ENCODE data around the gene PARD3.

Gene PARD3

DNA sequence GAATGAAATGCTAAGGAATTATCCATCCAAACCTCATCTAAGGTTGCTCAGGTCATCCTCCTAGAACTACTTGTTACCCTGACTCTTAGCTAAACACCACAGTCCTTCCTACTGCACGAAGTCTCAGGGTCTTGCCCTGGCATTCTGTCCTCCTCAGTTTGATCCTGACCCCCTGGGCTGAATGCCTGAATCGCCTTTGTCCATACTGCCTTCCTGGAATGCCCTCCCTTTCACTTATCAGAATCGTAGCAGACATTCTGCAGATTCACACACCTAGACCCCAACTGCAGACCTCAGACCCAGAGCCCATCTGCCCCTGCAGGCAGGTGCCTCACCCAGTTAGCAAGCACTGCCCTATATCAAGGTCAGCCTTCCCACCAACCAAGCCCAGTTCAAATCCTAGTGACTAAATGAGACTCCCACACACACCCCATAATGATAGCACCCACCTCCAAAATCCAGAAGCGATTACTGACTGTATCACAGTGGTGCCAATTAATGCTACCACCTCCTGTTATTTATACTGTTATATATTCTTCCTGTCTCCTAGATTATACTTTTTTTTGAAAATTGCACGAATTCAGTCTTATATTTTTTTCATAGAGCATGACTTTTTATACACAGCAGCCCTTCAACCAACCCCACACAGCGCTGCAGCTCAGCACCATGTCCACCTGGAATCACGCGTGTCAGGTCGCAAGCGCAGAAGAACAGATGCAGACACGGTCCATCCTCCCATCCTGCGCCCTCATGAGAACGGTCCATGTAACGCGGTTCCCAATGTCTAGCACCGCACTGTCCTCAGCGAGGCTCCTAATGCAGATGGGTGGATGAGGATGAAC lies 3.7 kb downstream of the PARD3 start:
- no peak for DNase-seq (ENCODE audit: low read depth)
- TF ChIP-seq, protein P1, sequence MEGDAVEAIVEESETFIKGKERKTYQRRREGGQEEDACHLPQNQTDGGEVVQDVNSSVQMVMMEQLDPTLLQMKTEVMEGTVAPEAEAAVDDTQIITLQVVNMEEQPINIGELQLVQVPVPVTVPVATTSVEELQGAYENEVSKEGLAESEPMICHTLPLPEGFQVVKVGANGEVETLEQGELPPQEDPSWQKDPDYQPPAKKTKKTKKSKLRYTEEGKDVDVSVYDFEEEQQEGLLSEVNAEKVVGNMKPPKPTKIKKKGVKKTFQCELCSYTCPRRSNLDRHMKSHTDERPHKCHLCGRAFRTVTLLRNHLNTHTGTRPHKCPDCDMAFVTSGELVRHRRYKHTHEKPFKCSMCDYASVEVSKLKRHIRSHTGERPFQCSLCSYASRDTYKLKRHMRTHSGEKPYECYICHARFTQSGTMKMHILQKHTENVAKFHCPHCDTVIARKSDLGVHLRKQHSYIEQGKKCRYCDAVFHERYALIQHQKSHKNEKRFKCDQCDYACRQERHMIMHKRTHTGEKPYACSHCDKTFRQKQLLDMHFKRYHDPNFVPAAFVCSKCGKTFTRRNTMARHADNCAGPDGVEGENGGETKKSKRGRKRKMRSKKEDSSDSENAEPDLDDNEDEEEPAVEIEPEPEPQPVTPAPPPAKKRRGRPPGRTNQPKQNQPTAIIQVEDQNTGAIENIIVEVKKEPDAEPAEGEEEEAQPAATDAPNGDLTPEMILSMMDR (IDR thresholded peaks at IDR 0.05; ENCODE audit: control insufficient read depth, extremely low read depth, insufficient read depth): no peak
- H3K4me3 ChIP-seq (ENCODE audit: low read depth, low read length): no peak overlapping the region

DNA sequence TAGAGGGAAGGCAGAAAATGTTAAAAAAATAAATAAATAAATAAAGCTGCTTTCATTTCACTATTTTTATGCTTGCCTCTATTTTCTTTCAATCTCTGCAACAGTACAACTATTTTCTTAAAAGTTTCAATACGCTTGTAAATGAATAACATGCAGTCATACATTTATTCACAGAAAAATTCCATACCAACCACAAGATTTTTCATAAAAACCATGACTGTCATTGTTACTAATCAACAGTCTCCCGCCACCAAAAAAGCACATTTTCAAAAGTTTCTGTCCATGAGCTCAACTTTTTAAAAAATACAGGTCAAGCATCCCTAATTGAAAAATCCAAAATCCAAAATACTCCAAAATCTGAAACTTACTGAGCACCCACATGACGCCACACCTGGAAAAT lies 5.3 kb downstream of the PARD3 start:
- no peak overlapping the region for H3K4me3 ChIP-seq (ENCODE audit: low read depth, low read length)
- TF ChIP-seq, protein P1 (IDR thresholded peaks at IDR 0.05; ENCODE audit: control insufficient read depth, extremely low read depth, insufficient read depth): no peak
- DNase-seq (ENCODE audit: low read depth): no peak

DNA sequence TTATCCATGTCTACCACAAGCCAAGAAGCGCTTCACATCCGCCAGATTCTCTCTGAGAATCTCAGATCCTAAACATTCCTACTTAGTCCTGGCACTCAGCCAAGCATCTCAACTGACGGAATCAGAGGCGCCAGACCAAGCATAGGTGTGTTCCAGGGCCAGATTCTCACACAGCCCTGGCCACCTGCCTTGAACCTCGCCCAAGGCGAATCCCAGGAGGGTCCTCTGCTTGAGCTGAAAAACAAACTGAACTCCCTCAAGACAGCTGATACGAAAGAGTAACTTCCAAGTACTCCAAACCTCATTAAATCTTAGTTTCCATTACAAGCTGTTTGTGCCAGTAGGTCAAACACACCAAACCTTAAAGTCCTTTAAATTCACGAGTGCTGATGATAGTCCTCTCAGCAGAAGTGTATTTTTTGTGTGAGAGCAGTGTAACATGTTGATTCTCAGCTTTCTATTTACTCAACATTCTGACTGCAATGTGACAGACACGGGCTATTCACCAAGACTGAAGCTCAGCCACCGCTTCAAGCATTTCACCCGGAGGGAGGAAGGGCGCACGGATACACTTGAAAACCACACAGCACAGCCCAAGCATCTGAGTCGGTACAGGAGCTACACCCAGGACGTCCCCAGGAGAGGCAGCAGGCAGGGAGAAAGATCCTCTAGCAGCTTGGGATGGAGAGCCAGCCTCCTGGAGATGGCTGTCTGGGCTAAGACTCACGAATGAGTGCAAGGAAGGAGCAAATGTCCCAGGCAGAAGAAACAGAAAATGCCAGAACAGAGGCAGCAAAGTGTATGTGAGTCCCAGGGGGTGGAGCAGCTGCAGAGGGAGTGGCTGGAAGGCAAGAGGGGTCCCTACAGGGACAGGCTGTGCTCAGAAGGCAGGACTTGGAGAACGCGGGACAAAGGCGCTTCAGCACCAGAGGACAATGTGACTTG lies 6.0 kb downstream of the PARD3 start:
- H3K4me3 ChIP-seq (ENCODE audit: low read depth, low read length): no peak overlapping the region
- TF ChIP-seq, protein P1 (IDR thresholded peaks at IDR 0.05; ENCODE audit: control insufficient read depth, extremely low read depth, insufficient read depth): no peak
- DNase-seq (ENCODE audit: low read depth): no peak

DNA sequence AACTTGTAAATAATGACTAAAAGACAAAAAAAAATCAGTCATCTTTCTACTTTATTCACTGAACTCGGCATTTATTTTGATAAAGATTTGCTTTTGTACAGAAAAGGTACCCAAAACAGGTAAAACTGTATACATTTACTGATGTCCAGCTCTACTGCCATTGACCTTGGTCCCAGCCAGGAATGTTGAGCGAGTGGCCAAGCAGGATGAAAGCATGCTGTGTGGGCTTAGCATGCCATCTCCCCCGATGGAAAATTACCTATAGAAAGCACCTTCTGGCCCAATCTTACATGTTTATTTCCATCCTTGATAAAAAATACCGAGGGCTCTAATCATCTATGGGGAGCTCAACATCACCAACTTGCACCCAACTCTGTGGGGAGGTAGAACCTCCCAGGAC lies 6.8 kb downstream of the PARD3 start:
- TF ChIP-seq, protein P1 (IDR thresholded peaks at IDR 0.05; ENCODE audit: control insufficient read depth, extremely low read depth, insufficient read depth): no peak
- no peak overlapping the region for H3K4me3 ChIP-seq (ENCODE audit: low read depth, low read length)
- no peak for DNase-seq (ENCODE audit: low read depth)

DNA sequence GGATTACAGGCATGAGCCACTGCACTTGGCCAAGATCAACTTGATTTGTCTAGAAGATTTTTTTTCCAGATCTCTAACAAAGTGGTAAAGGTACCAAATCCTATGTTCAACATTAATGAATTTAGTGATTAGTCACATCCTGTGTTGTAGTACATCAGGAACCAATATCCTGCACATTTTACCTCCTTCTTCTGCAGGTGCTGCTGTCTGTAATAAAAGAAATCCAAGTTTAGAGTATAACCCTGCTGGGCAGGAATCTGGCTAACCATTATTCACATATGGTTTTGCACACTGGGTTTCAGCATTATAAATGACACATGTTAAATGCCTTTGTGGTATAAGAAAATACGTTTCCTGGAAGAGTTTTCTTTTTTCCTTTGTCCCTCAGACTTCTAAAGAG lies 10.8 kb downstream of the PARD3 start:
- TF ChIP-seq, protein P1 (IDR thresholded peaks at IDR 0.05; ENCODE audit: control insufficient read depth, extremely low read depth, insufficient read depth): no peak
- no peak for DNase-seq (ENCODE audit: low read depth)
- H3K4me3 ChIP-seq (ENCODE audit: low read depth, low read length): no peak overlapping the region

DNA sequence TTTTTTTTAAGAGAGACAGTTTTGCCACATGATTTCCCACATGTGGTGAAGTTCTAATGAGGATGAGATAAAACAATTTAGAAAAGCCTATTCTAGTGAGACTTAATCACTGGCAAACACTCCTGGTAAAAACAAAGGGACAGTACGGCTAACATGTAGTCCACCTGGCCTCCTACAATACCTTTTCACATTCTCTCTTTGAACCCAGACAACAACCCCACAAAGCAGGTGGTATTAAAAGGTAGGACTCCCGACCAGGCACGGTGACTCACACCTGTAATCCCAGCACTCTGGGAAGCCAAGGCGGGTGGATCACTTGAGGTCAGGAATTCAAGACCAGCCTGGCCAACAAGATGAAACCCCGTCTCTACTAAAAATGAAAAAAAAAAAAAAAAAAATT lies 12.4 kb downstream of the PARD3 start:
- TF ChIP-seq, protein P1 (IDR thresholded peaks at IDR 0.05; ENCODE audit: control insufficient read depth, extremely low read depth, insufficient read depth): no peak
- no peak overlapping the region for H3K4me3 ChIP-seq (ENCODE audit: low read depth, low read length)
- no peak for DNase-seq (ENCODE audit: low read depth)
